ENCODE data around the gene ZNF430.

ZNF430 gene

GRCh38 chr19:21098291-21098690 lies 77.8 kb downstream of the ZNF430 start:
- H3K9me3 ChIP-seq: no peaks in the 10 kb centered on the region
- no peaks in the 10 kb centered on the region for H3K27me3 ChIP-seq
- no peak overlapping the region for H3K27ac ChIP-seq
- no peak overlapping the region for H3K4me3 ChIP-seq (ENCODE audit: low read depth in 1 of 2, low read length in 1 of 2)
- no peaks in the 10 kb centered on the region for H3K4me1 ChIP-seq (ENCODE audit: control insufficient read depth in 1 of 2, insufficient read depth in 1 of 2, low read depth in 1 of 2, low read length in 1 of 2)
- no peaks in the 10 kb centered on the region for H3K36me3 ChIP-seq
- TF ChIP-seq, protein P1, sequence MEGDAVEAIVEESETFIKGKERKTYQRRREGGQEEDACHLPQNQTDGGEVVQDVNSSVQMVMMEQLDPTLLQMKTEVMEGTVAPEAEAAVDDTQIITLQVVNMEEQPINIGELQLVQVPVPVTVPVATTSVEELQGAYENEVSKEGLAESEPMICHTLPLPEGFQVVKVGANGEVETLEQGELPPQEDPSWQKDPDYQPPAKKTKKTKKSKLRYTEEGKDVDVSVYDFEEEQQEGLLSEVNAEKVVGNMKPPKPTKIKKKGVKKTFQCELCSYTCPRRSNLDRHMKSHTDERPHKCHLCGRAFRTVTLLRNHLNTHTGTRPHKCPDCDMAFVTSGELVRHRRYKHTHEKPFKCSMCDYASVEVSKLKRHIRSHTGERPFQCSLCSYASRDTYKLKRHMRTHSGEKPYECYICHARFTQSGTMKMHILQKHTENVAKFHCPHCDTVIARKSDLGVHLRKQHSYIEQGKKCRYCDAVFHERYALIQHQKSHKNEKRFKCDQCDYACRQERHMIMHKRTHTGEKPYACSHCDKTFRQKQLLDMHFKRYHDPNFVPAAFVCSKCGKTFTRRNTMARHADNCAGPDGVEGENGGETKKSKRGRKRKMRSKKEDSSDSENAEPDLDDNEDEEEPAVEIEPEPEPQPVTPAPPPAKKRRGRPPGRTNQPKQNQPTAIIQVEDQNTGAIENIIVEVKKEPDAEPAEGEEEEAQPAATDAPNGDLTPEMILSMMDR (IDR thresholded peaks at IDR 0.05): no peak

GRCh38 chr19:21101521-21102242 lies 81.2 kb downstream of the ZNF430 start:
- TF ChIP-seq, protein P1 (IDR thresholded peaks at IDR 0.05): no peak
- no peaks in the 10 kb centered on the region for H3K9me3 ChIP-seq
- H3K27me3 ChIP-seq: no peaks in the 10 kb centered on the region
- H3K4me3 ChIP-seq (ENCODE audit: low read depth in 1 of 2, low read length in 1 of 2): no peak overlapping the region
- no peaks in the 10 kb centered on the region for H3K4me1 ChIP-seq (ENCODE audit: control insufficient read depth in 1 of 2, insufficient read depth in 1 of 2, low read depth in 1 of 2, low read length in 1 of 2)
- no peak overlapping the region for H3K27ac ChIP-seq
- H3K36me3 ChIP-seq: peaks cover 3% of the 10 kb centered on the region

- no peaks in the 10 kb centered on the region for H3K4me1 ChIP-seq (ENCODE audit: control insufficient read depth in 1 of 2, insufficient read depth in 1 of 2, low read depth in 1 of 2, low read length in 1 of 2)
- TF ChIP-seq, protein P1 (IDR thresholded peaks at IDR 0.05): no peak
- no peak overlapping the region for H3K27ac ChIP-seq
- H3K36me3 ChIP-seq: peaks cover 8% of the 10 kb centered on the region
- H3K9me3 ChIP-seq: no peaks in the 10 kb centered on the region
- no peaks in the 10 kb centered on the region for H3K27me3 ChIP-seq
- no peak overlapping the region for H3K4me3 ChIP-seq (ENCODE audit: low read depth in 1 of 2, low read length in 1 of 2)
Observed at GRCh38 chr19:21109116-21109515, 88.7 kb downstream of the ZNF430 start.

Data from neutrophil (primary cell).